Right renal pelvis (tissue), 4 donors: Measurements from ENCODE around the gene KCNJ11. TPM values are rescaled to one million over a fixed set of nuclear protein-coding genes. Genes with fewer than 3 reads are reported as not detected.

ENCODE experiments used
- DNase-seq, 4 donors: peaks; one replicate each; pipeline ENCODE4 v3.0.0-alpha.2; 2013; ENCODE audit warnings: low read depth in 4 of 4, low spot score in 3 of 4, missing footprints in 1 of 4
- polyA plus RNA-seq, 4 donors: library from polyadenylated mRNA; unstranded; fragments of 120-200 nt; gene quantifications; one replicate each; pipeline ENCODE4 v1.2.1, GENCODE V29; 2013; ENCODE audit not compliant: insufficient read length in 4 of 4

Gene KCNJ11
- polyA plus RNA-seq, 4 donors, result 2.1 to 3.5 (median 3.0) TPM

DNA sequence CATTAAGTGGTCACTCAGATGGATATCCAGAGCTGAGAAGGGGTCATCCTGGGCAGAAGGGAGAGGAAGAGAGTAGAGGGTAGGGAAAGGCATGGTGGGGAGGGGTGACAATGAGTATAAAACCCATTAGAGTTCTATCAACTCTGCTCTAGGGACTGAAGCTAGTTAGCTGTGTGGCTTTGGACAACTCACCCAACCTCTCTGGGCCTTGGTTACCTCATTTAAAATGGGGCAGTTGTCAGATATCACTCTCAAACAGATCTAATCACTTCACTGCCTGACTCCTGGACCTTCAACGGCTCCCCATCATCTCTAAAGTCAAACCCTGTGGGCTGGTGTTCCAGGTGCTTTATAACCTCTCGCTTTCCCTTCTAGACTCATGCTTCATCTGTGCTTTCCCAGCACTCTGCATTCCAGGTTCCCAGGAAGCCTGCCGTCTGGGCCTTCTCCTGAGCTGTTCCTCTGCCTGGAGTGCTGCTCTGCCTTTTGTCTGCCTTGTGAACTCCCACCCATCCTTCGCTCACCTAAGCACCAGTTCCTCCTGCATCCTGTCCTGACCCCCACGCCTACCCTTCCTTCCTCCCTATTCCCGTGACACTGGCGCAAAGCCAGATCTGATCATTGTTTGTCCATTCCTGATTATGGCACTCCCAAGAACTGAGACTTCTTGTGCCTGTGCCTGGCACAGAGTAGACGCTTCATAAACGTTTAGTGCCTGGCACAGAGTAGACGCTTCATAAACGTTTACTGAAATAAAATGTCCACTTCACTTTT, 22.3 kb upstream of the KCNJ11 start:
- DNase-seq, result no peak

DNA sequence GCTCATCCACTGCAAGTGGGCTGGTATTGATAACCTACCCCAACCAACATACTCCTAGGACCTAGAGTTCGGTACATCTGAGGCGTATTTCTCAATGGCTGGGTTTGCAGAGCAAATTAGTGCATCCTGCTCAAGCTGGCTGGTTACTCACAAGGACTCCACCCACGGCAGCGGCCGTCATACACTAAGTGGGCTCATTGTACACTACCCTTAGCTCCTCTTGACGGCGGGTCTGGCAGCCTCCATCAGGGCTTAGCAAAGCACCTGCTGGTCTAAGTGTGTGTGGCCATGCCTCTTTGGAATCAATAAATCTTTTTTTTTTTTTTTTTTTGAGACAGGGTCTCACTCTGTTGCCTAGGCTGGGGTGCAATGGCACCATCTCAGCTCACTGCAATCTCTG, 20.2 kb upstream of the KCNJ11 start:
- no peak for DNase-seq

DNA sequence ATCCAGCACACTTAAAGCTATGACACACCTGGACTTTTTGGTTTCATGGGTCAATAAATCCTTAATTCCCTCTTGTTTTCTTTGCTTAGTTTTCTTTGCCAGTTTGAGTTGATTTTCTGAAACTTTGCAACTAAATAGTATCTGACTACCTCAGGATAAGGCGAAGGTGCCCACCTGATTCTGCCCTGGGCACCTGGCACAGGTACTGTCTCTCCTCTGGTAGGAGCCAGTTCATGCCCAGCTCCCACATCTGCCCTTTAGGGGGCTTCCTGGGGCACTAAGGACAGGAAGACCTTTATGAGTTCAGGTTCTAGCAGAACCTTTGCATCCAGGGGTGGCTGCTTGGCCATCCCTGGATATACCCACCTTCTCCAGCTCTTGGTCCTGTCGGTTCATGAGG, 19.6 kb upstream of the KCNJ11 start:
- DNase-seq, result no peak

DNA sequence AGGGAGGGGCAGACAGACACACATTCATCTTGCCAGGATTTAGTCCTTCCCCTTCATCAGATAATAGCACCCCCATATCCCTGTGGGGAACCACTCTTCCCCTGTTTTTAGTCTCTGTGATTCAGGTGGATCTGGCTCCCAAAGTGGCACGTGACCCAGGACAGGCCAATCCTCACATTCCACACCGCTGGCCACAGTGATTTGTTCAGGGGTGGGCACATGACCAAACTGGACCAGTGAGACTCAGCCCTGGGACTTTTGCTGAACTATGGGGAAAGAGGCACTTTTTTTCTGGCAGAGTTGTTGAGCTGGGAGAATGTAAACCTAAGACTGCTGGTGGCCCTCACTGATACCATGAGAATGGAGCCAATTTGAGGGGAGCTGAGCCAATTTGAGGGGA, 19.1 kb upstream of the KCNJ11 start:
- no peak for DNase-seq

DNA sequence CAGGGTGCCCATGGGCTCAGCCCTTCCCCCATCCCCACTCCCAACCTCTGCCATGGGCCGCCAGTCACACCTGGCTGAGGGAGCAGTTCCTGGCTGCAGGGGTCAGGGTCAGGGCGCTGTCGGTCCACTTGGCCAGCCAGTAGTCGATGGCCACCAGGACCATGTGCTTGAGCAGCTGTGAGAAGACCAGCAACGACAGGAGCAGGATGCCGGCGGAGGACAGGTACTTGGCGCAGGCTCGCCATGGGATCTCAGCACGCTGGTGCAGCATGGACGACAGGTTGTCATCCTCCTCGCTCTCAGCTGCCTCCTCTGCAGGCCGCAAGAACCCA, 18.3 kb upstream of the KCNJ11 start:
- DNase-seq, result no peak

DNA sequence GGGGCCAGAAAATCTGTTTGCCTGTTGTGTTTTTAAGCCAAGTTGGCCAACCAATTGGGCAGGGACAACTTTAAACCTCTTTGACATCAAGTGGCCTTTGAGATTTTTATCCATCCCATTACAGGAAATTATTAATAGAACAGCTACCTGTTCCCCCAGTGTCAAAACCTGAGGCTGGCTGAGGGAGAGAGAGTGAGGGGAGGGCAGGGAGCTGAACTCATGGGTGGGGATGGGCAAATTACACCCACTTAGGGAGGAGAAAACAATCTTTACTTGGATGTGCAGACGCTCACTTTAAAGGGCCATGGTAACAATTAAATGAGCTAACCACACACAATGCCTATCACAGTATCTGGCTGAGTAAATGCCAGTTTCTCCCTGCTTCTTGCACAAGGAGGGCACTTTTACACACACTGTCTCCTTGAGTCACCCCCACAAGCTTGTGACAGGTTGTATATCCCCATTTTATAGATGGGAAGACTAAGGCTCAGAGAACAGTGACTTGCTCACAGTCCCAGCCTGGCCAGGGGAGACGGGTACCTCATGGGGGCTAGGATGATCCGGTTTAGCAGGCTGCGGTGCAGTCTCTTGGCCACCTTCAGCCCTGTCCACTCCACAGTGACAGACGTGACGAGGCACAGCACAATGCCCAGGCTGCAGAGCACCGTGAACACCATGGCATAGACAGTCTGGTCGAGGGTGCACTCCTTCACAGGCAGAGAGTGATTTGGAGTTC, 17.8 kb upstream of the KCNJ11 start:
- no peak for DNase-seq

DNA sequence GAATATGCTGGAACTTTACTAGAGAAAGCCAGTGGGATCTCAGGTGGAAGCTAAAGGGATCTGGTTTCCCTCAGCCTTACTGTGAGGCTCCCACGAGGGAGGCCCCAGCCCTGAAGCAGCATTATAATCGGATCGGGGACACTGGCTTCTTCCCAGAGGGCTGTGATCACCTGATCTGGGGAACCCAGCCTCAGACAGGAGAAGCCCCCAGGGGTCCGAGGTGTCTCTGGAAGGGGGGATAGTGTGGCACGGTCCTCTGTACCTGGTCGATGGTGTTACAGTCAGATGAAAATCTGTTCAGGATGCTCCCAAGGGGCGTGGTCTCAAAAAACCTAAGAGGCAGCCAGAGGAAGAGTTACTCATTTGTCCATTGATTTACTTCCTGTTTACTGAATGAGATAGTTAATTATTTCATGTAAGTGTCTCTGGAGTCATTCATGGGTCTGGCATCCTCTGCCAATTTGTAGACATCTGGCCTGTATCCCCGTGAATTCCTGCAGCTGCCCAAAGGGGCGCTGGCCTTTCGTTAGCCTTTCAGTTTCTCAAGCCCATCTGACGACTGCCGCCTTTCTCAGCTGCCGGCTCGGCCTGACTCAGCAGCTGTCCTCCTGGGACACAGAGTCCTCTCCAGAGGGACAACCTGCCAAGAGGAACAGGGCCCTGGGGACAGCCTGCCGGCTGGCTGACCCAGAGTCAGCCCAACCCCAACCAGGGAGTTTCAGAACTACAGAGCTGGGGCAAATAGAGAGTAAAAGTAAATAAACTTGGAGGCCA, 17.0 kb upstream of the KCNJ11 start:
- DNase-seq, result no peak

DNA sequence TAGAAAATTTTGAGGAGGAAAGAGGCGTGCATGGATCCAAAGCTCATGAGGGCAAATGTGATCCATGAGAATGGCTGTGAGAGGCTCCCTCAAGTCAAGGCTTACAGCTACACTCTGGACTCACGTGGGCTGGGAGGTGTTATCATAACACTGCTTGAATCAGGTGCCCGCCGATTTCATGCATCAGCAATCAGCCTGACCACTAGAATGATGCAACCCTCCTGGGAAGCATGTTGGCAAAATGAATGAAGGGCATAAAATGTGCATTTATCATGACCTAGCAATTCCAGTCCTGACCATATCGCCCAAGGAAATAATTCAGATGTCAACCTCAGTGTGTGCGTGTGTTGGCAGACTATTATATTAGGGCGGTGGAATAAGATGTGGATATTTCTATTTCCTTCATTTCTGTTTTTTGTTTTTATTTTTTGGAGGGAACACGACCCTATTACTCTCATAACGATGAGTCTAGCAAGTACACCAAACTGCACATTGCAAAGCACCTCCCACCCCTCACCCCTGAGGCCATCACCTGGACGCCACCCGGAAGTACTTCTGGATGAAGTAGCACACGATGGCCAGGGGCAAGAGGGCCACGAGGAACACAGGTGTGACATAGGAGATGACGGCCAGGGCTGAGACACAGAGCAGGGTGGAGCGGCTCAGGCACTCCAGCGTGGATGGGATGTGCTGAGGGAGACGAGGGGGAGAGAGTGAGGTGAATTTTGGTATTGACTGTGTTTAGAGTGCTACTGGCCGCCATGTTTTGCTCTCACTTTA, 15.7 kb upstream of the KCNJ11 start:
- no peak for DNase-seq

DNA sequence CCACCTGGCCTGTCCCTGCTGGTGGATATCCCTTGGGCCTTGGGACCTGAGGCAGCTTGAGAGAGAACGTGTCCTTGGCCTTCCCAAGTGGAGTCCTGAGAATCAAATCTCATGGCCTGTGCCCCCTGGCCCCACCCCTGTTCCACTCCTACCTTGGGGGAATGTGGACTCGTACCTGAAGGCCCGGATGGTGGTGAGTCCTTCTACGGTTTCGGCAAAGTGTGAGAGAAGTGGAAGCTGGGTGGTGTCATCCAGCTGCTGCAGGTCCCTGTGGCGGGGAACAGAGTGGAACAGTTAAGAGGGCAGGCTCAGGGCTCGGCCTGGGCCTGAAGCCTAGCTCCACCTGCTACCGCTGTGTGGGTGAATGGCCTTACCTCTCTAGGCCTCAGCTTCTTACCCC, 14.0 kb upstream of the KCNJ11 start:
- no peak for DNase-seq

DNA sequence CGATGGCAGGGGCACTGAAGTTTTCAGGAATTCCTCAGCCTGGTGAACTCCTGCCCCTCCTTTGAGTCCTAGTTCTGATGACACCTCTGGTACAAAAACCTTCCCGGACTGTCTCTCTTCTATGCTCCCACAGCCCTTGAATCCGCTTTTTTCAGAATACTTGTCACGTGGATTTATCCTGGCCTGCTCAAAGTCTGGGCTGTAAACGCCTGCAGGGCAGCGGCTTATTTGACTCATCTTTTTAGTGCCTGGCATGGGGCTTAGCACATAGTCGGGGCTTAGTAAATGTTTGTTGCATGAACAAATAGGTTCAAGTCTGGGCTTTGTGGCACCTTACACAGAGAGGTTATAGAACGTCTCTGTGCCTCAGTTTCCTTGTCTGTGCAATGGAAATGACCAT, 13.4 kb upstream of the KCNJ11 start:
- DNase-seq, result no peak

DNA sequence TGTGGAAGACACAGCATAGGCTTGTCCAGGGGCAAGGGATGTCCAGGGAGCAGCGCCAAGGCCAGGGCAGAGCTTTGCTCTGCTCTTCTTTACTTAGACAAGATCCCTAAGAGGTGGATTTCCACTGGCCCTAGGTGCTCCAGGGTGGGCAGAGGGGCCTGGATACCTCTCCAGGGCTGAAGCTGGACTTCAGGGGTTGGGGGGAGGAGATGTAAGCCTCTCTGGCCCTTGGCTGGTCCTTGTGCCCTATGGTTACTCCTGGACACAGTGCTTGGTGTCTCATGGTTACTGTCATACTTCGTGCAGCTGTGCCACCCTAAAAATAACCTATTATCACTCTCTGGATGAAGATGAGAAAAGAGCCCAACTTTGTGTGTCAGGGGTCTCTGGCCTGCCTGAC, 12.9 kb upstream of the KCNJ11 start:
- no peak for DNase-seq

DNA sequence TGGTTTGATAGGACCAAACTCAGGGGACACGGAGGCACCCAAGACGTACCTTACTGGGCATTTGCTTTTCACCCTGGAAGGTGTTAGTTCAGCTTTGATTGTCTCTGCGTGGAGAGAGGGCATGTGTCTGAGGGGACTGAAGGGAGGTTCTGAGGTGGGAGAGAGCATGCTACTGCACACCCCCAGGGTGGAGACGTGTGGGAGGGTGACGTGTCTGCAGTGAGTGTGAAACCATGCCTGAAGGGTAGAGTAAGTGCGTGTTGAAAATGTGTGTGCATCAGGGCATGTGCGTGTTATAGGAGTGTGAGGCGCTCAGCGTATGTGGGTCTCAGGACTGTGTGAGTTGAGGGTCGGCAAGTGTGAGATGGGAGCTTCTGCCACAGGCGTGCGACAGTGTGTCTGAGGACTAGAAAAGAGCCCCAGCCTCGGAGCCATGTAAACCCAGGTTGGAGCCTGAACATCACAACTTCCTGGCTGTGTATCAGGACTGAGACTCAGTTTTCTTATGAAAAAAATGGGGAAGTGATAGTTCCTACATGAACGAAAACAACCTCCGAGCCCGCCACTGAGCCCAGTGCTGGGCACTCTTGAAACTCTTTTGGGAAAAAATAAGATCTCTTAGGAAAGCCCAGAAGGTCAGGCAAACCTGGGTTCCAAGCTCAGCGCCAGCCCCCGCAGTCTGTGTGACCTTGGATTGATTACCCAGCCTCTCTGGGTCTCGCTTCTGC, 11.8 kb upstream of the KCNJ11 start:
- no peak for DNase-seq

DNA sequence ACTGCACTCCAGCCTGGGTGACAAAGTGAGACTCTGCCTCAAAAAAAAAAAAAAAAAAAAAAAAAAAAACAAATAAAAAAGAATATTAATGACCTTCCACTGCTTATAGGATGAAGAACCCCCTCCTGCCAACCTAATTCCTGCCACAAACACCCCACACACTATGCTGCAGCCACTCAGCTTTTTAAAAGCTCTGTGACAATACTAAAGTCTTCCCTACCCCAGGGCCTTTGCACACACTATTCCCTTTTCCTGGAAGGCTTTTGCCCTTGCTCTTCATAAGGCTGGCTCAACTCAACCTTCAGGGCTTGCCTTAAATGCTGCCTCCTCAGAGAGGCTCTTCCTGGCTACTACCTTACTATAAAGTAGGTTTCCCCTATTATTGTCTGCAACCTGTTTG, 10.8 kb upstream of the KCNJ11 start:
- no peak for DNase-seq

DNA sequence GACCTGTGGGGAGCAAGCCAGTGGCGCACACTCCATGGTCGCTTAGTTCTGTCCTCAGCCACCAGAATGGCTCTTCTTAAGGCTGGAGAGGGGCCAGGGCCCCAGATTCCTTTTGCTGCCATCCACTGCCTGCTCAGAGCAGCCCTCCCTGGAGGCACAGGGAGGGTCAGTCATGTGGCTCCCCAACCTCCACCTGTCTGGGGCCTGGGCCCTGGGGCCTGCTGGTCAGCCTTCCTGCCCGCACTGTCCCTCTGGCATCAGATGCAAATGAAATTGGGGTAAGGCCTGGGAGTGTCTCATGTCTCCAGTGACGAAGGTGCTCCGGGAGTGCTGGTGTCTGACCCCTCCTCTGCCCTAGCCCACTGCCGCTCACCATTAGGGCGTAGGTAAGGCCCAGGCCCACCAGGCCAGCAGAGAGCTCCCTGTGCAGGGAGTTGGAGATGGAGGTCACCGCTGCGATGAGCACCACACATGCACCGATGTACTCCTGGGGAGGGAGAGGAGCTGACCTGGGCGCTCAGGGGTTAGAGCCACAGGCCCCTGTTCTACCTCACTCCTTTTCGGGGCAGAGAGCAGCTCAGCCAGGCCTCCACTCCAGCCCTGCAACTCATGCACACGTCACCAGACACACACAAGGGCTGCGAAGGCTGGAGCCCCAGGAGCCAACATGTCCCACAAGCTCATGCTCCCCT, 9.0 kb upstream of the KCNJ11 start:
- no peak for DNase-seq

DNA sequence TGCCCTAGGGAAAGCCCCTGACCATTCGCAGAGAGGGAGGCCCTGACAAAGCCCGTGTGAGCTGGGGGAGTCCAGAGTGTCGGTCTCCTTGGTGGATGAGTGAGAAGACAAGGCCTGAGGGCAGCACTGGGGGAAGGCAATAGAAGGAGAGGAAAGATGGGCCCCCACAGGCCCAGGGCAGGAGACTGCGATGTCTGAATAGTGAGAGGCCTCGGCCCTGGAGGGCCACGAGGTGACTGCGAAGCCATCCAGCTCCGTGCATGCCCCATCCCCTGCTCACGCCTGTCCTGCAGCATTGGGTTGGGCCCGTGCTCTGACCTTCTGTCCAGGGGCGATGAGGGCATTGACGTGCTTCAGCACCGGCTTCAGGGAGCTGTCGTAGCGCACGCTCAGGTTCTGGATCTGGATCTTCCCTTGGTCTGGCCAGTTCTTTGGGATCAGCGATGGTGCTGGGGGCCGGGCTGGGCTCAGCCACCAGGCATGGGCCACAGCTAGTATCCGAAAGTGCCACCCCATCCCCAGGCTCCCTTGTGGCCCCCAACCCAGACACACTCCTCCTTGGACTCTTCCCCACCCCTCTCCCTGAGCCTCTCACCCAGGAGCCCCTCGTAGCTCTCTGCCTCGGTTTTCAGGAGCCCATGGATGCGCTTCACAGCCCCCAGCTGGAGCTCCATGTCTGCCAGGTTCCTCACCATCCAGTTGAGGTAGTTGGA, 8.3 kb upstream of the KCNJ11 start:
- DNase-seq, result no peak

DNA sequence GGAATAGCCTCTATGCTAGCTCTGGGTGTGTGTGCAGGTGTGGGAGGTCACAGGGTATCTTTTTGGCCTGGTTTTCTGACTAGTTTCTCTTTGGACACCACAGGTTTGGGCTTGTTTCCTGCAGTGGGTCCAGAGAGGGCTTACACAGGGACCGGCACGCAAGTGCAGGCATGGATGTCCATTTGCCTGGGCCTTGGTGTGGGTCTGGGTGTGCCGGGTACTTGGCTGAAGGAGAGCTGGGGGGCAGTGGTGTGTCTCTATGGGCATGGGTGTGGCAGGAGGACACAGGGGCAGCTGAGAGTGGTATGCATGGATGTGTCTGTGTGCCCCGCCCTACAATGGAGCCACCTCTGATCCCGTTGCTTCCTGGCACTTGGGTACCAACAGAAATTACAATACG, 7.5 kb upstream of the KCNJ11 start:
- DNase-seq, result no peak

DNA sequence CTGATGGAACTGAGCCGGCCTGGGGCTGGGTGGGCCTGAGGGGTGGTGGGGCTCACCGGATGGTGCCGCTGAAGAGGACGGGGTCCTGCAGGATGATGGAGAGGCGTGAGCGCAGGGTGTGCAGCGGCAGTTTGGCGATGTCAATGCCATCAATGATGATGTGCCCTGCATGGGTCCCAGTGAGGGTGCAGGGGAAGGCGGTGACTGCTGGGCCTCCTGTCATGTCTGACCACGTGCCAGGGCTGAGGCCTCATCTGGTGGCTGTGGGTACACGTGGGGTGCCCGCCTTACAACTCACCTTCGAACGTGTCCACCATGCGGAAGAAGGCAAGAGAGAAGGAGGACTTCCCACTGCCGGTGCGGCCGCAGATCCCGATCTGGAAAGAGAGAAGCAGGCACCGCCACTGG, 7.1 kb upstream of the KCNJ11 start:
- DNase-seq, result no peak

DNA sequence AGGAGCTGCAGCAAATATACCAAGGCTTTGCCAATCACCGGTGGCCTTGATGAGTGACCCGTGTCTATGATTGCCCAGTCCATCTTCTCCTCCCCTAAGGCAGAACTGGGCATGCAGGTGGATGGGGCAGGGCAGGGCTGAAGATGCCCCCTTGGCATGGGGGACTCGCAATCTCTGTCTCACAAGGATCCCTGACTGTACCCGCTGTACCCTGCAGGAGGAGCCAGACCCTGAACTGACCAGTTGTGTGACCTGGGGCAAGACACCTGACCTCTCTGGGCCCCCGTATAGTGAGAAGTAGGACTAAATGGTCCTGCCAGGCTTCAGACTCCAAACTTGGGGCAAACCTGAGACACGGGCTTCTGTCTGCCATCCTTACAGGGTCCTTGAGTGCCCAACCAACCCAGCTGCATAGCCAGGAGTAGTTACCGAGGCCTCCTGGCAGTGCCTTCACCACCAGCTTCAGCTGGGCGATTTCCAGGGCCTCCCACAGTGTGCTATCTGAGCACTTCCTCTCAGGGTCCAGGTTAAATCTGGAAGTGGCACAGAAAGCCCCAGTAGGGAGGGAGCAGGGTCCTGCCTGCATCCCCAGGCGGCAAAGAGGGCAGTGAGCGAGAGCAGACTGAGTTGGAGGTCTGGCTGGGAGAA, 6.4 kb upstream of the KCNJ11 start:
- DNase-seq, result no peak

DNA sequence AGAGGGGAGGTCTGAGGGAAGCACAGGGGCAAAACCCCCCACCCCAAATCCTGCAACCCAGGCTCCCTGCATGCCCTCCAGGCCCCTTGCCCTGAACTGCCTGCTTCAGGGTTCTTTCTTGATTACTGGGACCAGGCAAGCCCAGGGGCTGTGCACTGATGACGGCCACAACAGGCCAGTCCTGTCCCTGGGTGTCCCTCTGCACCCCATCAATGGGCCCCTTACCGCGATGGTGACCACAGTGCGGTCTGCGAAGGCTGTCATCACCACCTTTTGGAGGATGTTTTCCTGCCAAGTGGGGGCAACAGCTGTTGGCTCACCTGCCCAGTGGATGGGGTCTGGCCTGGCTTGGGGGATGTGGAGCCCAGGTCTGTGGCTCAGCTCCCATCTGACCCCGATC, 5.0 kb upstream of the KCNJ11 start:
- DNase-seq, result no peak
